HEK293 (cell line): Measurements from ENCODE around the gene RAB22A.

ENCODE experiments used
- CTCF ChIA-PET: fragments of 350-600 bp; formaldehyde crosslinking; extraction: SDS; loops from one replicate; lab custom pipeline; 2021; ENCODE audit warnings: antibody characterized with exemption; lab: Yijun Ruan, JAX
- POLR2A ChIA-PET: fragments of 300-600 bp; formaldehyde crosslinking; extraction: SDS; loops from one replicate; lab custom pipeline; 2020; ENCODE audit warnings: antibody characterized with exemption, inconsistent platforms; lab: Yijun Ruan, JAX
- H3K27ac ChIP-seq: fragments of 200-500 bp; sonication (Bioruptor generic); 2 replicates; pipeline ENCODE4 v1.5.1; 2014; ENCODE audit warnings: low read depth, low read length, control low read depth, inconsistent platforms; ENCODE audit errors: extremely low read depth
- H3K36me3 ChIP-seq, 2 experiments: fragments of 200-500 bp in 1 of 2; sonication (Bioruptor generic) in 1 of 2; 1 replicate in 1 of 2; 2 replicates in 1 of 2; pipeline ENCODE4 v1.5.1; 2014 to 2017; ENCODE audit warnings: inconsistent platforms in 2 of 2, low read length in 2 of 2; ENCODE audit not compliant: control insufficient read depth in 2 of 2, insufficient read depth in 1 of 2
- H3K4me1 ChIP-seq: fragments of 200-500 bp; sonication (Bioruptor generic); 2 replicates; pipeline ENCODE4 v1.5.1; 2014; ENCODE audit warnings: mild to moderate bottlenecking, low read length, inconsistent platforms; ENCODE audit not compliant: control insufficient read depth, insufficient read depth
- H3K4me3 ChIP-seq: 2 replicates; pipeline ENCODE4 v1.5.1; 2011; ENCODE audit warnings: low read depth, mild to moderate bottlenecking, control low read depth, low read length, moderate library complexity
- H3K9me3 ChIP-seq: fragments of 200-500 bp; sonication (Bioruptor generic); 2 replicates; pipeline ENCODE4 v1.5.1; 2014; ENCODE audit warnings: low read depth, low read length, inconsistent platforms; ENCODE audit not compliant: control insufficient read depth, insufficient read depth
- PBX3 ChIP-seq: sonication (generic); formaldehyde crosslinking; IDR thresholded peaks from 2 replicates; pipeline ENCODE4 v1.8.1; 2022; ENCODE audit warnings: mild to moderate bottlenecking, moderate library complexity, missing genetic modification reagents
- REST ChIP-seq: fragments of 450-650 bp; formaldehyde crosslinking; IDR thresholded peaks from 2 replicates; pipeline ENCODE4 v1.5.1; 2016; ENCODE audit warnings: missing biosample characterization, missing genetic modification characterization
- SALL2 ChIP-seq: fragments of 450-650 bp; formaldehyde crosslinking; IDR thresholded peaks from 2 replicates; pipeline ENCODE4 v1.5.0; 2017; ENCODE audit warnings: missing biosample characterization, mild to moderate bottlenecking, missing genetic modification characterization, borderline replicate concordance
- ZBTB10 ChIP-seq: fragments of 450-650 bp; formaldehyde crosslinking; IDR thresholded peaks from 2 replicates; pipeline ENCODE4 v1.5.1; 2016; ENCODE audit warnings: missing biosample characterization, missing genetic modification characterization
- ZFP37 ChIP-seq: fragments of 450-650 bp; formaldehyde crosslinking; IDR thresholded peaks from 2 replicates; pipeline ENCODE4 v1.5.1; 2016; ENCODE audit warnings: missing biosample characterization, missing genetic modification characterization
- ZNF133 ChIP-seq: fragments of 450-650 bp; formaldehyde crosslinking; IDR thresholded peaks from 2 replicates; pipeline ENCODE4 v1.5.1; 2016; ENCODE audit warnings: missing biosample characterization, missing genetic modification characterization
- ZNF169 ChIP-seq: fragments of 450-650 bp; formaldehyde crosslinking; IDR thresholded peaks from 2 replicates; pipeline ENCODE4 v1.5.1; 2016; ENCODE audit warnings: missing biosample characterization, missing genetic modification characterization
- ZNF433 ChIP-seq: fragments of 450-650 bp; formaldehyde crosslinking; IDR thresholded peaks from 2 replicates; pipeline ENCODE4 v1.5.1; 2016; ENCODE audit warnings: missing biosample characterization, missing genetic modification characterization, low read depth
- ZNF510 ChIP-seq: fragments of 450-650 bp; formaldehyde crosslinking; IDR thresholded peaks from 2 replicates; pipeline ENCODE4 v1.5.1; 2018; ENCODE audit warnings: mild to moderate bottlenecking, missing genetic modification characterization, missing biosample characterization; ENCODE audit not compliant: insufficient replicate concordance
- ZNF514 ChIP-seq: fragments of 450-650 bp; formaldehyde crosslinking; IDR thresholded peaks from 2 replicates; pipeline ENCODE4 v1.5.1; 2016; ENCODE audit warnings: missing biosample characterization, missing genetic modification characterization
- ZNF548 ChIP-seq: fragments of 450-650 bp; formaldehyde crosslinking; IDR thresholded peaks from 2 replicates; pipeline ENCODE4 v1.5.1; 2016; ENCODE audit warnings: missing biosample characterization, missing genetic modification characterization
- ZNF555 ChIP-seq: fragments of 450-650 bp; formaldehyde crosslinking; conservative IDR thresholded peaks from 2 replicates; pipeline ENCODE4 v1.5.1; 2017; ENCODE audit warnings: missing biosample characterization, mild to moderate bottlenecking, missing genetic modification characterization, inconsistent platforms
- ZNF626 ChIP-seq: fragments of 450-650 bp; sonication (Bioruptor Pico); formaldehyde crosslinking; IDR thresholded peaks from 2 replicates; pipeline ENCODE4 v1.5.1; 2018; ENCODE audit warnings: missing biosample characterization, missing genetic modification characterization, inconsistent platforms
- ZNF654 ChIP-seq: fragments of 450-650 bp; formaldehyde crosslinking; IDR thresholded peaks from 2 replicates; pipeline ENCODE4 v1.5.1; 2016; ENCODE audit warnings: low read depth, missing biosample characterization, missing genetic modification characterization
- ZNF692 ChIP-seq: fragments of 450-650 bp; formaldehyde crosslinking; IDR thresholded peaks from 2 replicates; pipeline ENCODE4 v1.5.1; 2016; ENCODE audit warnings: missing biosample characterization, missing genetic modification characterization
- ZSCAN23 ChIP-seq: fragments of 450-650 bp; formaldehyde crosslinking; IDR thresholded peaks from 2 replicates; pipeline ENCODE4 v1.5.1; 2016; ENCODE audit warnings: missing biosample characterization, missing genetic modification characterization

Gene RAB22A

GRCh38 chr20:58395604-58396003 is 86.1 kb downstream of the RAB22A start:
- peaks cover 5% of the 10 kb centered on the region; the same call in 1 of the 2 replicates for H3K4me1 ChIP-seq
- TF ChIP-seq PBX3 (CRISPR knock-in tag), result no peak
- TF ChIP-seq ZSCAN23 (tag by site-specific recombination), result no peak
- no peak for TF ChIP-seq ZNF548 (tag by site-specific recombination)
- no peak for TF ChIP-seq ZNF133 (tag by site-specific recombination)
- TF ChIP-seq SALL2 (tag by site-specific recombination), result no peak
- no peak for TF ChIP-seq ZNF654
- POLR2A ChIA-PET, result no interaction called here
- CTCF ChIA-PET, result interaction anchor here (0.7 kb wide), 1 partner anchor 14 kb away, joined by 3 read pairs; no protein-coding TSS in a partner anchor
- H3K27ac ChIP-seq, result no peak overlapping the region
- no peaks in the 10 kb centered on the region for H3K9me3 ChIP-seq
- peaks cover 0 to 36% of the 10 kb centered on the region in 2 experiments; a peak in 2 of 3 replicates for H3K36me3 ChIP-seq
- H3K4me3 ChIP-seq, result no peak overlapping the region

- Histone ChIP-seq H3K4me1 (no peaks in the 10 kb centered on the region), H3K27ac (no peak overlapping the region), H3K4me3 (no peak overlapping the region), H3K9me3 (no peaks in the 10 kb centered on the region), H3K36me3 (peaks cover 0 to 17% of the 10 kb centered on the region in 2 experiments; a peak in 1 of 3 replicates)
- POLR2A ChIA-PET, result interaction anchor here (0.7 kb wide), 1 partner anchor 29 kb away, joined by 4 read pairs; no protein-coding TSS in a partner anchor
- TF ChIP-seq ZNF555 (tag by site-specific recombination) (no peak), REST (no peak), ZNF510 (tag by site-specific recombination) (no peak), ZNF626 (tag by site-specific recombination) (no peak), ZNF169 (tag by site-specific recombination) (no peak), ZFP37 (tag by site-specific recombination) (no peak), ZNF514 (no peak), ZBTB10 (tag by site-specific recombination) (no peak), ZNF692 (tag by site-specific recombination) (no peak), ZNF433 (tag by site-specific recombination) (no peak)
- CTCF ChIA-PET, result no interaction called here
Observed at GRCh38 chr20:58397429-58397828, 87.9 kb downstream of the RAB22A start.
